GM18951 (cell line): ENCODE data around the gene CCNT1.
"Not testable (repeated sequence)": the region's sequence is repeated elsewhere in the genome, so short reads cannot be mapped to it uniquely, and the experiment has no call there.

Experiments
- POLR2A ChIP-seq: IDR thresholded peaks from 4 replicates; pipeline ENCODE4 v1.6.1; 2011; ENCODE audit warnings: mild to moderate bottlenecking; ENCODE audit not compliant: insufficient read length, insufficient read depth; ENCODE audit errors: extremely low read depth
- in situ Hi-C: fragments of 300-500 bp; cut with MboI; formaldehyde crosslinking; loops from one replicate; pipeline ENCODE4 v1.12.0; 2022; ENCODE audit warnings: low sequenced_read_pairs, mixed read lengths, inconsistent platforms; ENCODE audit not compliant: unreplicated experiment

CCNT1 gene

GRCh38 chr12:48686037-48686595 is 30.4 kb downstream of the CCNT1 start:
- no peak for TF ChIP-seq POLR2A
- in situ Hi-C loops, result no loop called here

DNA sequence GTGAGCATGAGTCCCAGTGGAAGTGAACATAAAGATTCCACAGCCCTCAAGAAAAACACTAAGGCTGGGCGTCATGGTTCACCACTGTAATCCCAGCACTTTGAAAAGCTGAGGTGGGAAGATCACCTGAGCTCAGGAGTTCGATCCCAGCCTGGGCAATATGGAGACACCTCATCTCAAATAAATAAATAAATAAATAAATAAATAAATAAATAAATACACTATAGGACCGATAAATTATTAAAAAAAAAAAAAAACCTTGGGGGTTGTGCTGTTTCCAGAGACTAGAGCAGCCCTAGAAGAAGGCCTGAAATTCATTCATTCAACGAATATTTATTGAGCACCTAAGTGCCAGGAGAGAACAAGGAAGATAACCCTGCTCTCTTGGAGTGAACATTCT is 33.0 kb downstream of the CCNT1 start:
- in situ Hi-C loops, result no loop called here
- no peak for TF ChIP-seq POLR2A

DNA sequence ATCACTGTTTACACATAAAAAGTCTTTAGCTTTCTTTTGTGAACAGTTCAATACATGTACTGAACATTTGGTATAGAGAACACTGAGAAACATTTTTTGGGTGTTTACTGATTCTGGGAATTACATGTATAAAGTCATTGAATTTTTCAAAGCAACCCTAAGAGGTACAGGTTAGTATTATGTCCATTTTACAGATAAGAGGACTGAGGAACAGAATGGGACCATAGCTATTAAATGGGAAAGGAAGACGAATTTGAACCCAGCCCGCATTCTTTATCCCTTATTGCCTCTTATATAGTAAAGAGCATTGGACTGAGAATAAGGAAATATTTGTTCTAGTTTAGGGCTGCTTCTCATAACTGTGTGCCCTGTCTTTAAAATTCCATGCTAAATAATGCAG is 33.6 kb downstream of the CCNT1 start:
- in situ Hi-C loops, result no loop called here
- TF ChIP-seq POLR2A, result no peak

DNA sequence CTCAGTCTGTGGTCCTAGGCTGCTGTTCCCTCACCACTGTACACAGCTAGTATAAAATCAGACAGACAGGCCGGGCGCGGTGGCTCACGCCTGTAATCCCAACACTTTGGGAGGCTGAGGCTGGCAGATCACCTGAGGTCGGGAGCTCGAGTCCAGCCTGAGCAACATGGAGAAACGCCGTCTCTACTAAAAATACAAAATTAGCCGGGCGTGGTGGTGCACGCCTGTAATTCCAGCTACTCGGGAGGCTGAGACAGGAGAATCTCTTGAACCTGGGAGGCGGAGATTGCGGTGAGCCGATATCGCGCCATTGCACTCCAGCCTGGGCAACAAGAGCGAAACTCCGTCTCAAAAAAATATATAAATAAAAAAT is 34.0 kb downstream of the CCNT1 start:
- in situ Hi-C loops, result not testable (repeated sequence)

DNA sequence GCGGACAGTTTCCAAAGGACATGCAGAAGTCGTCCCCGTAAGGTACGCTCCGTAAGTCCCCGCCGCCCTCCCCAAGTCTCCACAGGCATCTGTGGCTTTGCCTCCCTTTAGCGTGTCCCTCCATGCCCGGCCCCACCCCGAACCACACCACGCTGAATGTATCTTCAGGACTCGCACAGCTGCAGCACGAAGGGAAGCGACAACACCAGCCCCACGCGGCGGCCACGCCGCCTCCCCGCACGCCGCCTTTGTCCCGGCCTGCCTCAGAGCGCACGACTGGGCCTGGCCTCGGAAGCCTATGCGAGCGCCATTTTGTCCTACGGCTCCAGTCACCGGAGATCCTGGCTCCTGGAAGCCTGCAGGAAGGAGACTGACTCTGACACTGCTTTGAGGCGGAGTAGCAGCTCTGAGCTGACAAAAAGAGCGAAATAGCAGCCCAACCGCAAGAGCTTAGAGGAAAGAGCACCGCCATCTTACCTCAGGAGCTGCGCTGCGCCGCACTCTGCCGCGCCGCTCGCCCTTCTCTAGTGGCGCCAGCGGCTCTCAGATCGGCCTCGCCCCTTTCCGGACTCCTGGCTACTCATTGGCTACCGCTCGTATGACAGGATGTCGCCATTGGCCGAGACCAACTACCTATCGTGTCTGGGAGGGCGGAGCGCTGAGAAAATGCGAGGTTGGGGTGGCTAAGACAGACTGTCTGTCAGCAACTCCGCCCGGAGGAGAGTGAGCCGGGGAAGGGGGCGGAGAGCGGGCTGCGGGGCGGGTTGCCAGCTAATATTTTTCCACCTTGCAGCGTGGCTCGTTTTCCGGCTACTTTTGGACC is 34.6 kb downstream of the CCNT1 start, which contains the start of gene KANSL2:
Gene KANSL2, minus strand, starts transcription at position 529 of the 823 bp plus-strand sequence. CDS start 606 bp downstream, outside the sequence.
- in situ Hi-C loops, result no loop called here
- TF ChIP-seq POLR2A, result peak; percentile 99

DNA sequence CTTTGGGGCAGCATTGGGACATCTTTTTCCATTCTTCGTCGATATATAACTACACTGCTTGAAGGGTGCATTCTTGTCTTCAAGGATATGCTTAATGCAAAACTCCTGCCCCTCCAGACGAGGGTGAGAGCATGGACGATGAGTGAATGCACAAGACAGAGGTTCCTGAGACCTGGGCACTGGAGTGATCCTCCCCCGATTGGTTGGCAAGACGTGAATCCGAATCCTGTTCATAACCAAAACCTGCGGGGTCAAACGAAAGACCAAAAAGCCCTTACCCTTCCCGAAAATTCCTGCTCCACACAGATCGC is 35.2 kb downstream of the CCNT1 start:
- in situ Hi-C loops, result no loop called here
- no peak for TF ChIP-seq POLR2A

- in situ Hi-C loops, result no loop called here
Measured at GRCh38 chr12:48680861-48681260, 35.6 kb downstream of the CCNT1 start.

GRCh38 chr12:48678551-48679185 is 37.8 kb downstream of the CCNT1 start:
- no peak for TF ChIP-seq POLR2A
- in situ Hi-C loops, result no loop called here

More at GRCh38 chr12:48680861-48681260, 35.6 kb downstream of the CCNT1 start:
- no peak for TF ChIP-seq POLR2A

GRCh38 chr12:48671231-48671856 is 45.2 kb downstream of the CCNT1 start:
- in situ Hi-C loops, result no loop called here

DNA sequence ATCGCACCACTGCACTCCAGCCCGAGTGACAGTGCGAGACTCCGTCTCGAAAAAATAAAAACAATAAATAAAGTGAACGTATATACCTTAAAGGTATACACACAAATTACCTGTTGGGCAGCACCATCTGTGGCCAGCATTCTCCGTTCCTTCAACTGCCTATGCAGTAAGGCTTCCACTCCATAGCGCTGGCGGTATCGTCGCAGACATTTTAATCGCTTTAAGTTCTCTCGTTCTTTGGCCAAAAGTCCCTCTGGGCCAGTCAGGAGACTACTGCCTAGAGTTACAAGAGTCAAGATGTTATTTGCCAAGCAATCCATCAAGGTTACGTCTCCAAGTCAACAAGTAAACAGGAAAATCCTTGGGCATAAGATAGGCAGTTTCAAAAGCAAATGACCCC is 47.5 kb downstream of the CCNT1 start:
- in situ Hi-C loops, result no loop called here
- no peak for TF ChIP-seq POLR2A

More at GRCh38 chr12:48671231-48671856, 45.2 kb downstream of the CCNT1 start:
- no peak for TF ChIP-seq POLR2A

- in situ Hi-C loops, result no loop called here
Measured at GRCh38 chr12:48659863-48660262, 56.6 kb downstream of the CCNT1 start.

GRCh38 chr12:48651681-48652080 is 64.8 kb downstream of the CCNT1 start:
- in situ Hi-C loops, result no loop called here
- no peak for TF ChIP-seq POLR2A

More at GRCh38 chr12:48659863-48660262, 56.6 kb downstream of the CCNT1 start:
- TF ChIP-seq POLR2A, result no peak

DNA sequence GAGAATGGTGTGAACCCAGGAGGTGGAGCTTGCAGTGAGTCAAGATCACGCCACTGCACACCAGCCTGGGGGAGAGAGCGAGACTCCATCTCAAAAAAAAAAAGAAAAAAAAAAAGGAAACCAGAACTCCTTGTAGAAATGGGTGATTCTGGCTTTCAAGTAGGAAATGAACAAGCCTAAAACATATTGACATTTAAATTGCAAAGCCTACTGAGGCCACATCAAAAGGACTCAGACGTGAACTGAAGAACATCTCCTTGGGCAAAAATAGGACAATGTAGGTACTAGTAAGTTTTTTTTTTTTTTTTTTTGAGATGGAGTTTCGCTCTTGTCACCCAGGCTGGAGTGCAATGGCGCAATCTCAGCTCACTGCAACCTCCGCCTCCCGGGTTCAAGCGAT is 71.2 kb downstream of the CCNT1 start:
- in situ Hi-C loops, result not testable (repeated sequence)
